ENCODE data around the gene ALKBH4. TPM values are rescaled to one million over a fixed set of nuclear protein-coding genes. Genes with fewer than 3 reads are reported as not detected.

Gene ALKBH4
- total RNA-seq, 2 donors from 2014 or later, result 25.2 to 27.0 TPM

DNA sequence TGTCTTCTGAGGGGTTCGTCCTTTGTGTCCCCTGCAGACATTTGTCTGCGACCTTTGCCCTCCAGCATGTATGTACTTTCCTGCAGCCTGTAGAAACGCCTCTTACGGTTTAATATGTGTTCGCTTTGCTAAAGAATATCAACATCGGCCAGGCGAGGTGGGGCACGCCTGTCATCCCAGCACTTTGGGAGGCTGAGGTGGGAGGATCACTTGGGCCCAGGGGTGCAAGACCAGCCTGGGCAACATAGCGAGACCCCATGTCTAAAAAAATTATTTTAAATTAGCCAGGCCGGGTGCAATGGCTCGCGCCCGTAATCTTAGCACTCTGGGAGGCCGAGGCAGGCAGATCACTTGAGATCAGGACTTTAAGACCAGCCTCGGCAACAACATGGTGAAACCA lies 15.5 kb downstream of the ALKBH4 start:
- TF ChIP-seq, protein P1, sequence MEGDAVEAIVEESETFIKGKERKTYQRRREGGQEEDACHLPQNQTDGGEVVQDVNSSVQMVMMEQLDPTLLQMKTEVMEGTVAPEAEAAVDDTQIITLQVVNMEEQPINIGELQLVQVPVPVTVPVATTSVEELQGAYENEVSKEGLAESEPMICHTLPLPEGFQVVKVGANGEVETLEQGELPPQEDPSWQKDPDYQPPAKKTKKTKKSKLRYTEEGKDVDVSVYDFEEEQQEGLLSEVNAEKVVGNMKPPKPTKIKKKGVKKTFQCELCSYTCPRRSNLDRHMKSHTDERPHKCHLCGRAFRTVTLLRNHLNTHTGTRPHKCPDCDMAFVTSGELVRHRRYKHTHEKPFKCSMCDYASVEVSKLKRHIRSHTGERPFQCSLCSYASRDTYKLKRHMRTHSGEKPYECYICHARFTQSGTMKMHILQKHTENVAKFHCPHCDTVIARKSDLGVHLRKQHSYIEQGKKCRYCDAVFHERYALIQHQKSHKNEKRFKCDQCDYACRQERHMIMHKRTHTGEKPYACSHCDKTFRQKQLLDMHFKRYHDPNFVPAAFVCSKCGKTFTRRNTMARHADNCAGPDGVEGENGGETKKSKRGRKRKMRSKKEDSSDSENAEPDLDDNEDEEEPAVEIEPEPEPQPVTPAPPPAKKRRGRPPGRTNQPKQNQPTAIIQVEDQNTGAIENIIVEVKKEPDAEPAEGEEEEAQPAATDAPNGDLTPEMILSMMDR (IDR thresholded peaks at IDR 0.05), result no peak
- TF ChIP-seq POLR2AphosphoS5 (IDR thresholded peaks at IDR 0.05) (no peak), POLR2A (IDR thresholded peaks at IDR 0.05) (no peak)
- no peak for DNase-seq (ENCODE audit: low spot score)
- Histone ChIP-seq H3K9me3 (no peaks in the 10 kb centered on the region), H3K4me3 (no peak overlapping the region), H3K4me1 (replicated peaks) (no peaks in the 10 kb centered on the region), H3K27me3 (replicated peaks; ENCODE audit: insufficient read depth) (no peaks in the 10 kb centered on the region), H3K36me3 (no peaks in the 10 kb centered on the region), H3K27ac (no peak overlapping the region)
- WGBS, result 95% methylated on average over 15 of the region's 15 CpGs
- intact Hi-C loops (cut with DNase I), result no loop called here

DNA sequence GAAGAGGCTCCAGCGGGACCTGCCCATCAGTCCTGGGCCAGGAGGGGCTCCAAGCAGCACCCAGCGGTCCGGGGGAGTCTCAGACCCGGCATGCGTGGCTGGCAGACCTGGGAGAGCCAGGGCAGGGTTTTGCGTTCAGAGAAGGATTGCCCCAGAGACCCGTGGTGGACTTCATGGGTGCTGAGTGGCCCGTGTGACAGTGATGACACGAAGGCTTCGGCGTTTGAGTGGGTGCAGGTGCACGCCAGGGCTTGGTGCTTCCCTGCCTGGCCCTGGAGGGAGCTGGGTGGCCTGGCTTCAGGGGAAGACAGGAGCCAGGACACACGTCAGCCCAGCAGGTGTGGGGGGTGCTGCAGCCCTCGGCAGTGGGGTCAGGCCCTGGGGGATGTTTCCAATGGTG lies 17.4 kb downstream of the ALKBH4 start:
- Histone ChIP-seq H3K9me3 (no peaks in the 10 kb centered on the region), H3K27me3 (replicated peaks; ENCODE audit: insufficient read depth) (no peaks in the 10 kb centered on the region), H3K4me3 (no peak overlapping the region), H3K27ac (no peak overlapping the region), H3K4me1 (replicated peaks) (no peaks in the 10 kb centered on the region), H3K36me3 (no peaks in the 10 kb centered on the region)
- no peak for TF ChIP-seq POLR2AphosphoS5 (IDR thresholded peaks at IDR 0.05)
- no peak for DNase-seq (ENCODE audit: low spot score)
- intact Hi-C loops (cut with DNase I), result no loop called here
- WGBS, result 90% methylated on average over 14 of the region's 14 CpGs

DNA sequence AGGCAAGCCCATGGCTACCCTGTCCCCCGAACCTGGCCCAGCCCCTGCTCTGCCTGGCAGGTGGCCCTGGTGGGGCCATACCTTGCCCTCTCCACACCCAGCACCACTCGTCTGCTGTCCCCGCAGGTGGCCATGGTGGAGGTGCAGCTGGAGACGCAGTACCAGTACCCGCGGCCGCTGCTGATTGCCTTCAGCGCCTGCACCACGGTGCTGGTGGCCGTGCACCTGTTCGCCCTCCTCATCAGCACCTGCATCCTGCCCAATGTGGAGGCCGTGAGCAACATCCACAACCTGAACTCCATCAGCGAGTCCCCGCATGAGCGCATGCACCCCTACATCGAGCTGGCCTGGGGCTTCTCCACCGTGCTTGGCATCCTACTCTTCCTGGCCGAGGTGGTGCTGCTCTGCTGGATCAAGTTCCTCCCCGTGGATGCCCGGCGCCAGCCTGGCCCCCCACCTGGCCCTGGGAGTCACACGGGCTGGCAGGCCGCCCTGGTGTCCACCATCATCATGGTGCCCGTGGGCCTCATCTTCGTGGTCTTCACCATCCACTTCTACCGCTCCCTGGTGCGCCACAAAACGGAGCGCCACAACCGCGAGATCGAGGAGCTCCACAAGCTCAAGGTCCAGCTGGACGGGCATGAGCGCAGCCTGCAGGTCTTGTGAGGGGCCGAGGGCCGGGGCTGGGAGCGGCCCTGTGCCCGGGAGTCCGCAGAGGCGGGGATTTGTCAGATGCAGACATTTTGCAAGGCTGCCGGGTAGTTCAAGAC lies 18.1 kb downstream of the ALKBH4 start:
- intact Hi-C loops (cut with DNase I), result no loop called here
- no peaks in the 10 kb centered on the region for H3K36me3 ChIP-seq
- no peak overlapping the region for H3K4me3 ChIP-seq
- H3K9me3 ChIP-seq, result no peaks in the 10 kb centered on the region
- no peaks in the 10 kb centered on the region for H3K4me1 ChIP-seq (replicated peaks)
- WGBS, result 96% methylated on average over 39 of the region's 41 CpGs
- no peak for TF ChIP-seq POLR2AphosphoS5 (IDR thresholded peaks at IDR 0.05)
- no peak for TF ChIP-seq POLR2A (IDR thresholded peaks at IDR 0.05)
- TF ChIP-seq, protein P1 (IDR thresholded peaks at IDR 0.05), result no peak
- H3K27ac ChIP-seq, result no peak overlapping the region
- DNase-seq (ENCODE audit: low spot score), result no peak
- H3K27me3 ChIP-seq (replicated peaks; ENCODE audit: insufficient read depth), result no peaks in the 10 kb centered on the region

DNA sequence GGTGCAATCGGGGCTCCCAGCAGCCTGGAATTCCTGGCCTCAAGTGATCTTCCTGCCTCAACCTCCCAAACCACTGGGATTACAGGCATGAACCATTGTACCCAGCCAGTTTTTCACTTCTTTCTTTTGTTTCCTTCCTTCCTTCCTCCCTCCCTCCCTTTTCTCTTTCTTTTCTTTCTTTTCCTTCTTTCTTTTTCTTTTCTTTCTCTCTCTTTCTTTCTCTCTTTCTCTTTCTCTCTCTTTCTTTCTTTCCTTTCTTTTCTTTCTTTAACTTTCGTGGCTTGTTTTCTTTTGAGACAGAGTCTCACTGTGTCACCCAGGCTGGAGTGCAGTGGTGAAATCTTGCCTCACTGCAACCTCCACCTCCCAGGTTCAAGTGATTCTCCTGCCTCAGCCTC lies 19.0 kb downstream of the ALKBH4 start:
- TF ChIP-seq POLR2AphosphoS5 (IDR thresholded peaks at IDR 0.05) (no peak), POLR2A (IDR thresholded peaks at IDR 0.05) (no peak)
- TF ChIP-seq, protein P1 (IDR thresholded peaks at IDR 0.05), result no peak
- Histone ChIP-seq H3K9me3 (no peaks in the 10 kb centered on the region), H3K36me3 (no peaks in the 10 kb centered on the region), H3K27ac (no peak overlapping the region), H3K4me1 (replicated peaks) (no peaks in the 10 kb centered on the region), H3K27me3 (replicated peaks; ENCODE audit: insufficient read depth) (no peaks in the 10 kb centered on the region), H3K4me3 (no peak overlapping the region)
- 45% methylated on average over 2 of the region's 2 CpGs for WGBS
- intact Hi-C loops (cut with DNase I), result no loop called here
- no peak for DNase-seq (ENCODE audit: low spot score)

DNA sequence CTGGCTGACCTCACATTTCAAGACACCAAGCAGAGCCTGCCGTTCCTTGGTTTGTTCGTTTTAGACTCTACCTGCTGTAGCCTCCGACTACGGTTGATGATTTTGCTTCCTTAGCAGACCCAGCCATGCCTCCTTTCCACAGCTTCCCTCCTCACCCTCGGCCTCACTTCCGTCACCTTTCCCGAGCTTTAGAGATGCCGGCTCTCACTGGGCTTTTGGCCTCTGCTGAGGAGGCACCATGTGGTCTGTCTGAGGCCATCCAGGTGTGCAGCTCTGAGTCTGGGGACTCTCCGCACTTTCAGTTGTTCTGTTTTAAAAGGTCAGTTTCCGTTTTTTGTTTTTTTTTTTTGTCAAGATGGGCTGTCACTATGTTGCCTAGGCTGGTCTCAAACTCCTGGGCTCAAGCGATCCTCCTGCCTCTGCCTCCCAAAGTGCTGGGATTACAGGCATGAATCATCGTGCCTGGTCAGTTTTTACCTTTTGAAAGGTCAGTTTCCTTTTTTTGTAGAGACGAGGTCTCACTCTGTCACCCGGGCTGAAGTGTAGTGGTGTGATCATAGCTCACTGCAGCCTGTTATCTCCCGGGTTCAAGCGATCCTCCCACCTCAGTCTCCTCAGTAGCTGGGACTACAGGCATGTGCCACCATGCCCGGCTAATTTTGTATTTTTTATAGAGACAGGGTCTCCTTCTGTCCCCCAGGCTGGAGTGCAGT lies 19.5 kb downstream of the ALKBH4 start:
- no peaks in the 10 kb centered on the region for H3K27me3 ChIP-seq (replicated peaks; ENCODE audit: insufficient read depth)
- DNase-seq (ENCODE audit: low spot score), result no peak
- intact Hi-C loops (cut with DNase I), result no loop called here
- no peak overlapping the region for H3K27ac ChIP-seq
- TF ChIP-seq, protein P1 (IDR thresholded peaks at IDR 0.05), result no peak
- TF ChIP-seq POLR2AphosphoS5 (IDR thresholded peaks at IDR 0.05) (no peak), POLR2A (IDR thresholded peaks at IDR 0.05) (no peak)
- H3K9me3 ChIP-seq, result no peaks in the 10 kb centered on the region
- WGBS, result 91% methylated on average over 17 of the region's 17 CpGs
- H3K36me3 ChIP-seq, result no peaks in the 10 kb centered on the region
- no peaks in the 10 kb centered on the region for H3K4me1 ChIP-seq (replicated peaks)
- H3K4me3 ChIP-seq, result no peak overlapping the region

Measured in prostate gland (tissue), 2 donors.